OCI-LY3 (cell line): Measurements from ENCODE around the gene CASP7.

Experiments
- H2AFZ ChIP-seq: fragments of 200-600, 300-600 bp; shearing (Covaris generic); 2 replicates; pipeline ENCODE4 v1.6.0; 2014; ENCODE audit warnings: antibody characterized with exemption, low read depth, low read length
- H3K27ac ChIP-seq: fragments of 200-600, 300-600 bp; sonication (generic); 2 replicates; pipeline ENCODE4 v1.5.1; 2014; ENCODE audit warnings: mild to moderate bottlenecking, low read length, moderate library complexity, mixed read lengths
- H3K27me3 ChIP-seq: fragments of 200-600, 300-600 bp; sonication (generic); 2 replicates; pipeline ENCODE4 v1.6.1; 2014; ENCODE audit warnings: low read depth, low read length, mixed read lengths
- H3K36me3 ChIP-seq: fragments of 200-600, 300-600 bp; sonication (generic); replicated peaks from 2 replicates; pipeline ENCODE3; 2014; ENCODE audit warnings: low read depth, low read length, mixed read lengths
- H3K4me1 ChIP-seq: fragments of 300-600, 200-600 bp; sonication (generic); 2 replicates; pipeline ENCODE4 v1.6.1; 2014; ENCODE audit warnings: low read length, mixed read lengths
- H3K4me2 ChIP-seq: fragments of 200-600, 300-600 bp; sonication (generic); 2 replicates; pipeline ENCODE4 v1.6.1; 2014; ENCODE audit warnings: low read length, mixed read lengths
- H3K4me3 ChIP-seq: fragments of 300-600, 200-600 bp; sonication (generic); 2 replicates; pipeline ENCODE4 v1.5.1; 2014; ENCODE audit warnings: antibody characterized with exemption, mild to moderate bottlenecking, low read length, moderate library complexity
- H3K79me2 ChIP-seq: fragments of 300-600, 200-600 bp; shearing (Covaris generic); 2 replicates; pipeline ENCODE4 v1.6.1; 2014; ENCODE audit warnings: mild to moderate bottlenecking, low read length, mixed read lengths
- H3K9ac ChIP-seq: fragments of 300-600, 200-600 bp; shearing (Covaris generic); 2 replicates; pipeline ENCODE4 v1.6.0; 2014; ENCODE audit warnings: mild to moderate bottlenecking, low read length, moderate library complexity
- H3K9me3 ChIP-seq: fragments of 200-600, 300-600 bp; shearing (Covaris generic); 2 replicates; pipeline ENCODE4 v1.6.1; 2014; ENCODE audit warnings: low read length, mixed read lengths; ENCODE audit not compliant: insufficient read depth
- H4K20me1 ChIP-seq: fragments of 200-600, 300-600 bp; sonication (generic); 2 replicates; pipeline ENCODE4 v1.6.1; 2016; ENCODE audit warnings: low read length, mixed read lengths; ENCODE audit not compliant: insufficient read depth
- CTCF ChIP-seq: fragments of 200-600, 300-600 bp; sonication (generic); IDR thresholded peaks from 2 replicates; pipeline ENCODE4 v1.5.1; 2014; ENCODE audit warnings: antibody characterized with exemption, low read length, low read depth
- EZH2phosphoT487 ChIP-seq: fragments of 200-600 bp; shearing (Covaris generic); IDR thresholded peaks from 2 replicates; pipeline ENCODE4 v1.6.1; 2018; ENCODE audit warnings: antibody characterized with exemption, mixed run types, low read depth

The CASP7 gene

DNA sequence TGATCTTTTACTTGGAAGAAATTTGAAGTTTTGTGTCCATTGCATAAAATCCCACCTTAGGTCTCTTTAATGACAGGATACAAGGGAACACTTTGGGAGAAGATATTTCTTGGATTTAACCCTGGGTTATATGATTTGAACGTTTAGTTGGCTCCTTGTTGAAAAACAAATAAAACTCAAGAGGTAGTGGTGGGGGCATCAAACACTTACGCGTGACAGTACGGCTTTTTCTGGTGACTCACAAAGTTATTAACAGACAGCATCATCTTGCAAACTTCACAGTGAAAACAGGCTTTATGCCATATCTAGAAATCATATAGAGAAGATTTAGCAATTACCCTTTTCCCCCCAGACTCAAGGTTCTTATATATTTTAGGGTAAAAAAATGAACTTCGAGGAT is 16.6 kb upstream of the CASP7 start:
- Histone ChIP-seq H3K4me1 (no peaks in the 10 kb centered on the region), H3K27me3 (no peaks in the 10 kb centered on the region), H2AFZ (no peak overlapping the region), H3K4me3 (no peak overlapping the region), H3K9me3 (no peaks in the 10 kb centered on the region), H4K20me1 (no peaks in the 10 kb centered on the region), H3K9ac (no peak overlapping the region), H3K36me3 (no peaks in the 10 kb centered on the region), H3K79me2 (no peaks in the 10 kb centered on the region), H3K27ac (no peak overlapping the region), H3K4me2 (no peak overlapping the region)
- TF ChIP-seq EZH2phosphoT487 (no peak), CTCF (no peak)

DNA sequence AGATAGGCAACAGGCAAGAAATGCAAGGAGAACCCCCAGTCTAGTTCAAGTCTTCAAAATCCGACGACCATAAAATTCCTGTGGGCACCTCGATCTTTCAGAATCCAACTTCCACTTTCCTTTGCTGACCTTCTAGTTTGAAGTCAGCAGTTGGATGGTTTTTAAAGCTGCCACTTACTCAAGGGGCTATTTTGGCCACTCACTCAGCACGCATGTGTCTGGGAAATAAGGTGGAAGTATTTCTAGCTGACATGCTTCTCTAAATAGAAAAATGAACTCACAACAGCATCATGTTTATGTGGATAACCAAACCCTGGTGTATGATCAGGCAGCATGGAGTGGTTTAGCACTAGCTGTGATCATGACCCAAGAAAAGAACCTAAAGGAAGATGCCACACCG is 15.8 kb upstream of the CASP7 start, which contains the start of gene NRAP:
Gene NRAP, minus strand, starts transcription at position 134 of the 400 bp plus-strand sequence. CDS start 159 bp downstream, outside the sequence.
- TF ChIP-seq EZH2phosphoT487 (no peak), CTCF (no peak)
- Histone ChIP-seq H3K27me3 (no peaks in the 10 kb centered on the region), H3K36me3 (no peaks in the 10 kb centered on the region)

DNA sequence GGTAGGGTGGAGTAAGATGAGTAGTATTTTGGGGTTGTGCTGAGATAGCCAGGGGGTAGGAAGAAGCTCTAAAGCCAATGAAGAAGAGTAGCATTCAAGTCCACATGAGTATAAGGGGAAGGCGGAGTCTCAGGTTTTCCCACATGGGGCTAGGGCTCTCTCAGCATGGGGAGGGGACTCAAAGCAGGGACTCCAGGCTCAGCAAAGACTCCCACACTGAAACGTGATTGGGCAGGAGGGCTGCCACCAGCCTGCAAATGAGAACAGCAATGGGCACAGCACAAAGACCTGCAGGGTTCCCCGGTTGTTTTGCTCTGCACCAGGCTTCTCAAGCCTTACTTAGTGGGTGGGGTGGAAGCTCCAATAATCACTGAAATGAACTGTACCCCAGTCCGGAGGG is 14.4 kb upstream of the CASP7 start:
- H3K9me3 ChIP-seq: no peaks in the 10 kb centered on the region
- no peak for TF ChIP-seq CTCF
- TF ChIP-seq EZH2phosphoT487: no peak
- no peak overlapping the region for H3K4me2 ChIP-seq
- no peak overlapping the region for H3K27ac ChIP-seq
- no peaks in the 10 kb centered on the region for H3K4me1 ChIP-seq
- H3K27me3 ChIP-seq: no peaks in the 10 kb centered on the region
- H3K36me3 ChIP-seq: no peaks in the 10 kb centered on the region
- no peaks in the 10 kb centered on the region for H3K79me2 ChIP-seq
- no peak overlapping the region for H3K9ac ChIP-seq
- no peak overlapping the region for H3K4me3 ChIP-seq
- no peak overlapping the region for H2AFZ ChIP-seq
- no peaks in the 10 kb centered on the region for H4K20me1 ChIP-seq

More for the DNA sequence above, 15.8 kb upstream of the CASP7 start, which contains the start of gene NRAP:
- Histone ChIP-seq H3K9me3 (no peaks in the 10 kb centered on the region), H3K4me3 (no peak within 1 kb of the TSS), H3K27ac (no peak within 1 kb of the TSS), H3K4me2 (no peak within 1 kb of the TSS), H3K79me2 (no peaks in the 10 kb centered on the region), H3K9ac (no peak within 1 kb of the TSS), H3K4me1 (no peaks in the 10 kb centered on the region), H4K20me1 (no peaks in the 10 kb centered on the region), H2AFZ (no peak within 1 kb of the TSS)

DNA sequence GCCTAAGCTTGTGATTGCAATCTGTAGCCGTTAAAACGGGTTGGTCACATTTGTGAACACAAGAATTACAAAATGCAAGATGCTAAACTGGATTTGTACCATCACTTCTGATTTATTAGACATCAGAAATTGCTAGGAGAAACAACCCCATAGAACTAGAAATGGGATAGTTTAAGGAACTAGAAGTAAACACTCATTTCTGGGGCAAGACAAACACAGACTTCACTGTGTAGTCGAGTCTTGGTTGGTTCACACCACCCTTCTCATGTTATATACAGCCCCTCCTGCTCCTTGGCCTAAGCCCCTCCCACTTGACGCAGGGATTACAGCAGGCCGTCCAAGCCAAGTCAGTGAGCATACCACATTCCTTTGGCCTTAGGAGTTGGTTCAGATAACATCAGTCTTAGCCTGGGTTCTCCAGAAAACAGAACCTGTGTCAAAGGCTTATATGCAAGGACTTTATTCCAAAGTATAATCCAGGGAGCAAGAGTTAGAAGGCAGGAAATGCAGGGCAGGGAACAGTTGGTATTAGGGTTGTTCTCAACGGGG is 13.8 kb upstream of the CASP7 start:
- Histone ChIP-seq H2AFZ (no peak overlapping the region), H4K20me1 (no peaks in the 10 kb centered on the region), H3K9me3 (no peaks in the 10 kb centered on the region), H3K4me3 (no peak overlapping the region), H3K27ac (no peak overlapping the region), H3K36me3 (no peaks in the 10 kb centered on the region), H3K9ac (no peak overlapping the region), H3K27me3 (no peaks in the 10 kb centered on the region; the same call in 1 of the 2 replicates), H3K79me2 (no peaks in the 10 kb centered on the region), H3K4me1 (no peaks in the 10 kb centered on the region), H3K4me2 (no peak overlapping the region)
- TF ChIP-seq EZH2phosphoT487 (no peak), CTCF (no peak)
